Activated CD4-positive, alpha-beta T cell treated with anti-CD3 and anti-CD28 coated beads for 4 hours (primary cell): ENCODE measurements around the gene ADGRD1.

ENCODE experiments used
- DNase-seq, 2 donors: peaks; one replicate each; pipeline ENCODE4 v3.0.0-alpha.2; 2020

The ADGRD1 gene

DNA sequence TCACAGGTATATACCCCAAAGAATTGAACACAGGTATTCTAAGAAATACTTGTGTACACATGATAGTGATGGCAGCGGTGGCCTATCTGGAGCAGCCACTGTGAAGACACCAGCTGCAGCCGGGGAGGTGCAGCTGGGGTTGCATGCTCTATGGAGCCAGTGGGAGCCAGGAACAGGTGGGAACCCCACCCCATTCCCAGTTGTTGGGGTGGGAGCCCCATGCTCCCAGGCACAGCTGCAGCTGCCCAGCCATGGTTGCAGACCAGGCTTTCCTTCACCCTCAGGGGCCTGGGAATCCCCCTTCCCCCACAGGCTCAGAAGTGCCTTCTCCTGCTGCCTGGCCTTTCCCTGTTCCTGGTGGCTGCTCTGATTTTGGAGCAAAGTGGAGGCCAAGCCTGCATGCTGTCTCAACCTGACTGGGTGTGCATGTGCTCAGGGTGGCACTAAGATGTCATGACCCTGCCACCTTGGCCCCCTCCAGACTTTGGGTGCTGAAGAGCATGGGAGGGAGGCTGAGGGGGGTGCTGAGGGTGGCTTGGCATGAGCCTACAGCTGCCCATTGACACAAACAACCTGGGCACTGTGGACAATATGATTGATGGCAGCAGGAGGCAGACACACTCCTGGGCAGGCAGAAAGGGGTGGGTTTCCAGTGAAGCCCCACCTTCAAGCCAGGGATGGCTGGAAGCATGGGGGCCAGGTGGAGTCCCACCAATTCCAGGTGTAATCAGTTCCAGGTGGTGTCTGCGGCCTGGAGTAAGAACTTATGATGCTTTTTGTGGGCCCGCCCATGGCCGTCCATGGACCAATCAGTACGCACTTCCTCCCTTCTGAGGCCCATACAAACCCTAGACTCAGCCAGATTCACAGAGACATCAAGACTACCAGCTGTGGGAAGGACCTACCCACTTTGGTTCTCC, 234.7 kb downstream of the ADGRD1 start:
- no peak for DNase-seq

GRCh38 chr12:131189781-131190180, 236.1 kb downstream of the ADGRD1 start:
- no peak for DNase-seq

DNA sequence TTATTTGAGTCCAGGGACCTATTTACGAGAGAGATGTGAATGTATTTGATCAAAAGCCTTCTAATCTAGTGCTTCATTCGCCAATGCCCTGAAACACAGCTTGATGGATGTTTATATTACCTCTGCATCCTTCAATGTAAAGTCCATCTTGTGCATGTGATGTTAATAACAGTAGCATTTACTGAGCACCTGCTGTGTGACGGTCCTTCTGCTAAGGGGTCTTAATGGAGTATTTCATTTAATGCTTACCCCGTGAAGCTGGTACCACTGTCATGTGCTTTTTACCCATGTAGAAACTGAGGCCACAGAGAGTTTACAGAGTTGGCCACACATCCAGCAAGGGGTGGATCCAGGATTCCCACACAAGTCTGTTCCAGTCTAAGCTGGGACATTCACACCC, 237.3 kb downstream of the ADGRD1 start:
- DNase-seq = no peak
